SK-N-SH treated with all-trans-retinoic acid at 6 μM for 48 hours (cell line): ENCODE data around the gene C3.
A peak's percentile ranks its signal among the peaks of the same experiment; 100 is the strongest.

Experiments used
- ATAC-seq: fragments of 200-7000 bp; cut with Tn5 transposase; 3 replicates; pipeline ENCODE4 v1.9.1; 2020; ENCODE audit warnings: mild to moderate bottlenecking, moderate library complexity
- BACH2 ChIP-seq: fragments of 250-450 bp; sonication (Bioruptor Pico); IDR thresholded peaks from 2 replicates; pipeline ENCODE4 v1.9.0; 2021; ENCODE audit warnings: mild to moderate bottlenecking, borderline replicate concordance
- CREB5 ChIP-seq: fragments of 250-450 bp; sonication (Bioruptor Pico); IDR thresholded peaks from 2 replicates; pipeline ENCODE4 v1.5.1; 2020; ENCODE audit warnings: low read depth, mild to moderate bottlenecking, moderate library complexity
- CSDC2 ChIP-seq: fragments of 250-450 bp; sonication (Bioruptor Pico); IDR thresholded peaks from 2 replicates; pipeline ENCODE4 v1.5.0; 2020; ENCODE audit warnings: mild to moderate bottlenecking, moderate library complexity
- CSRNP3 ChIP-seq: fragments of 250-450 bp; sonication (Bioruptor Pico); IDR thresholded peaks from 2 replicates; pipeline ENCODE4 v1.5.1; 2021; ENCODE audit warnings: mild to moderate bottlenecking, moderate library complexity
- ESRRG ChIP-seq: fragments of 250-450 bp; sonication (Bioruptor Pico); IDR thresholded peaks from 2 replicates; pipeline ENCODE4 v1.6.1; 2021; ENCODE audit warnings: mild to moderate bottlenecking
- GLIS3 ChIP-seq: fragments of 250-450 bp; sonication (Bioruptor Pico); IDR thresholded peaks from 2 replicates; pipeline ENCODE4 v1.5.0; 2020; ENCODE audit warnings: mild to moderate bottlenecking, moderate library complexity
- ISL1 ChIP-seq: fragments of 250-450 bp; sonication (Bioruptor Pico); IDR thresholded peaks from 2 replicates; pipeline ENCODE4 v2.1.2; 2022; ENCODE audit warnings: mild to moderate bottlenecking, moderate library complexity
- OSR1 ChIP-seq: fragments of 250-450 bp; sonication (Bioruptor Pico); IDR thresholded peaks from 2 replicates; pipeline ENCODE4 v1.8.0; 2022; ENCODE audit warnings: moderate library complexity, mild to moderate bottlenecking, inconsistent platforms
- PATZ1 ChIP-seq: fragments of 250-450 bp; sonication (Bioruptor Pico); IDR thresholded peaks from 2 replicates; pipeline ENCODE4 v1.8.0; 2020; ENCODE audit warnings: mild to moderate bottlenecking, moderate library complexity, borderline replicate concordance
- POU6F1 ChIP-seq: fragments of 250-450 bp; sonication (Bioruptor Pico); IDR thresholded peaks from 2 replicates; pipeline ENCODE4 v1.8.0; 2021; ENCODE audit warnings: low read depth, mild to moderate bottlenecking, moderate library complexity, borderline replicate concordance
- RARB ChIP-seq: fragments of 250-450 bp; sonication (Bioruptor Pico); IDR thresholded peaks from 2 replicates; pipeline ENCODE4 v1.8.0; 2021; ENCODE audit warnings: mild to moderate bottlenecking, moderate library complexity
- SNAI2 ChIP-seq: fragments of 250-450 bp; sonication (Bioruptor Pico); IDR thresholded peaks from 2 replicates; pipeline ENCODE4 v1.5.0; 2020; ENCODE audit warnings: mild to moderate bottlenecking, moderate library complexity
- TOX ChIP-seq: fragments of 250-450 bp; sonication (Bioruptor Pico); IDR thresholded peaks from 2 replicates; pipeline ENCODE4 v1.8.0; 2021; ENCODE audit warnings: mild to moderate bottlenecking, moderate library complexity, borderline replicate concordance
- TSHZ2 ChIP-seq: fragments of 250-450 bp; sonication (Bioruptor Pico); IDR thresholded peaks from 2 replicates; pipeline ENCODE4 v1.5.0; 2020; ENCODE audit warnings: mild to moderate bottlenecking, moderate library complexity
- ZC3H10 ChIP-seq: fragments of 250-450 bp; sonication (Bioruptor Pico); IDR thresholded peaks from 2 replicates; pipeline ENCODE4 v1.5.1; 2021; ENCODE audit warnings: mild to moderate bottlenecking, moderate library complexity
- ZNF565 ChIP-seq: fragments of 450-650 bp; formaldehyde crosslinking; conservative IDR thresholded peaks from 2 replicates; pipeline ENCODE4 v1.5.0; 2020; ENCODE audit warnings: low read depth, mild to moderate bottlenecking, moderate library complexity
- ZNF8 ChIP-seq: fragments of 450-650 bp; formaldehyde crosslinking; IDR thresholded peaks from 2 replicates; pipeline ENCODE4 v1.5.0; 2020; ENCODE audit warnings: mild to moderate bottlenecking, moderate library complexity

C3 gene

GRCh38 chr19:6718741-6719539 lies 1.5 kb downstream of the C3 start:
- peak; percentile 52 for ATAC-seq
- TF ChIP-seq RARB (no peak), CREB5 (CRISPR knock-in tag) (no peak), ZNF565 (CRISPR knock-in tag) (no peak), TSHZ2 (CRISPR knock-in tag) (no peak), POU6F1 (CRISPR knock-in tag) (no peak), OSR1 (CRISPR knock-in tag) (no peak), CSDC2 (CRISPR knock-in tag) (no peak), ISL1 (CRISPR knock-in tag) (no peak), GLIS3 (CRISPR knock-in tag) (no peak), SNAI2 (CRISPR knock-in tag) (no peak), ESRRG (CRISPR knock-in tag) (no peak), BACH2 (CRISPR knock-in tag) (no peak)

GRCh38 chr19:6718111-6718740 lies 2.2 kb downstream of the C3 start:
- TF ChIP-seq TOX (CRISPR knock-in tag) (no peak), CSRNP3 (CRISPR knock-in tag) (no peak), ISL1 (CRISPR knock-in tag) (no peak), BACH2 (CRISPR knock-in tag) (no peak), ZC3H10 (CRISPR knock-in tag) (no peak), PATZ1 (CRISPR knock-in tag) (no peak)
- no peak for ATAC-seq

GRCh38 chr19:6717441-6717971 lies 2.9 kb downstream of the C3 start:
- ATAC-seq: no peak
- TF ChIP-seq ZNF8 (no peak), TOX (CRISPR knock-in tag) (no peak), SNAI2 (CRISPR knock-in tag) (no peak), OSR1 (CRISPR knock-in tag) (no peak), PATZ1 (CRISPR knock-in tag) (no peak), ISL1 (CRISPR knock-in tag) (no peak), CSRNP3 (CRISPR knock-in tag) (no peak), CREB5 (CRISPR knock-in tag) (no peak), ZC3H10 (CRISPR knock-in tag) (no peak), CSDC2 (CRISPR knock-in tag) (no peak)
